H1 (cell line): ENCODE data around the gene GLRB. TPM values are rescaled to one million over a fixed set of nuclear protein-coding genes. Genes with fewer than 3 reads are reported as not detected.

Experiments
- CTCF ChIA-PET: fragments of 300-600 bp; sonication (Branson Sonifier 250); formaldehyde crosslinking; loops from one replicate; lab custom pipeline; 2021; ENCODE audit not compliant: partially characterized antibody; lab: Charles Lee
- POLR2A ChIA-PET: fragments of 300-600 bp; sonication (Branson Sonifier 250); formaldehyde crosslinking; loops from one replicate; lab custom pipeline; 2021; ENCODE audit warnings: inconsistent platforms; ENCODE audit not compliant: partially characterized antibody; lab: Charles Lee
- DNase-seq, 2 experiments: peaks; one replicate each; pipeline versions ENCODE4 v3.0.0 to v3.0.0-alpha.2; 2010 to 2022; ENCODE audit warnings: low spot score in 2 of 2, low read depth in 1 of 2, mixed read lengths in 1 of 2
- FAIRE-seq: peaks from 2 replicates; lab custom pipeline; 2011; peaks lifted over from hg19 to GRCh38; lab: Jason Lieb, UNC
- H2AFZ ChIP-seq: 2 replicates; pipeline ENCODE4 v1.8.1; 2012; ENCODE audit warnings: low read length, inconsistent platforms
- H2AK5ac ChIP-seq: 2 replicates; pipeline ENCODE4 v1.6.1; 2013; ENCODE audit warnings: low read depth, low read length
- H2BK120ac ChIP-seq: replicated peaks from 2 replicates; pipeline ENCODE3; 2013; ENCODE audit warnings: low read depth, low read length, inconsistent platforms
- H2BK12ac ChIP-seq: 2 replicates; pipeline ENCODE4 v1.6.1; 2013; ENCODE audit warnings: low read depth, low read length
- H2BK15ac ChIP-seq: 2 replicates; pipeline ENCODE4 v1.6.1; 2013; ENCODE audit warnings: low read length
- H2BK20ac ChIP-seq: 2 replicates; pipeline ENCODE4 v1.6.1; 2013; ENCODE audit warnings: low read length
- H2BK5ac ChIP-seq: 2 replicates; pipeline ENCODE4 v1.6.1; 2013; ENCODE audit warnings: low read depth, low read length
- H3K14ac ChIP-seq: 2 replicates; pipeline ENCODE4 v1.6.1; 2013; ENCODE audit warnings: inconsistent platforms; ENCODE audit not compliant: insufficient read length
- H3K18ac ChIP-seq: 2 replicates; pipeline ENCODE4 v1.6.1; 2013; ENCODE audit warnings: low read length; ENCODE audit errors: extremely low read depth
- H3K23ac ChIP-seq: 2 replicates; pipeline ENCODE4 v1.6.1; 2013; ENCODE audit warnings: inconsistent platforms; ENCODE audit not compliant: insufficient read length
- H3K23me2 ChIP-seq: 2 replicates; pipeline ENCODE4 v1.6.1; 2013; ENCODE audit warnings: low read depth, low read length
- H3K27ac ChIP-seq: 2 replicates; pipeline ENCODE4 v1.6.1; 2011; ENCODE audit warnings: low read depth, low read length, inconsistent platforms
- H3K27me3 ChIP-seq, 4 experiments: replicated peaks in 1 of 4; 1 replicate in 1 of 4; 2 replicates in 3 of 4; pipeline versions ENCODE4 v1.6.1 to v1.8.1; 2011 to 2013; ENCODE audit warnings: low read length in 3 of 4, mild to moderate bottlenecking in 3 of 4, inconsistent platforms in 2 of 4, mixed read lengths in 2 of 4, moderate library complexity in 1 of 4; ENCODE audit not compliant: control insufficient read depth in 3 of 4, insufficient read depth in 3 of 4; ENCODE audit errors: extremely low read depth in 1 of 4
- H3K36me3 ChIP-seq, 4 experiments: 2 replicates each; pipeline versions ENCODE4 v1.6.1 to v1.8.1; 2011 to 2013; ENCODE audit warnings: mild to moderate bottlenecking in 4 of 4, low read length in 3 of 4, moderate library complexity in 2 of 4, control low read depth in 1 of 4, inconsistent platforms in 1 of 4; ENCODE audit not compliant: insufficient read depth in 4 of 4, control insufficient read depth in 2 of 4
- H3K4ac ChIP-seq: replicated peaks from 2 replicates; pipeline ENCODE3; 2013; ENCODE audit warnings: low read length, low read depth, mixed read lengths, inconsistent platforms; ENCODE audit not compliant: insufficient read length
- H3K4me1 ChIP-seq, 4 experiments: replicated peaks in 1 of 4; 1 replicate in 1 of 4; 2 replicates in 3 of 4; pipeline versions ENCODE4 v1.6.1 to v1.8.1; 2011 to 2013; ENCODE audit warnings: low read length in 3 of 4, inconsistent platforms in 2 of 4, mixed read lengths in 1 of 4; ENCODE audit not compliant: insufficient read depth in 4 of 4, control insufficient read depth in 3 of 4
- H3K4me2 ChIP-seq, 2 experiments: 2 replicates each; pipeline versions ENCODE4 v1.6.1 to v1.8.1; 2011 to 2013; ENCODE audit warnings: low read depth in 2 of 2, low read length in 2 of 2, control low read depth in 1 of 2, inconsistent platforms in 1 of 2, mild to moderate bottlenecking in 1 of 2; ENCODE audit not compliant: insufficient read depth in 1 of 2
- H3K4me3 ChIP-seq, 4 experiments: fragments of 200-600, 300-600 bp in 1 of 4; sonication (generic), shearing (Covaris generic), sonication (Bioruptor Twin) in 1 of 4; 2 replicates each; pipeline versions ENCODE4 v1.5.1 to v1.8.1; 2011 to 2016; ENCODE audit warnings: low read length in 4 of 4, low read depth in 3 of 4, control low read depth in 2 of 4, inconsistent platforms in 2 of 4, mild to moderate bottlenecking in 2 of 4, mixed read lengths in 1 of 4, moderate library complexity in 1 of 4; ENCODE audit not compliant: insufficient read depth in 2 of 4; ENCODE audit errors: extremely low read depth in 1 of 4
- H3K56ac ChIP-seq: replicated peaks from 2 replicates; pipeline ENCODE3; 2013; ENCODE audit warnings: low read depth, mild to moderate bottlenecking, mixed read lengths, low read length, inconsistent platforms; ENCODE audit not compliant: insufficient read length
- H3K79me1 ChIP-seq: 2 replicates; pipeline ENCODE4 v1.6.1; 2013; ENCODE audit warnings: low read depth, low read length, control low read depth
- H3K79me2 ChIP-seq, 2 experiments: 2 replicates each; pipeline versions ENCODE4 v1.6.1 to v1.8.1; 2012 to 2013; ENCODE audit warnings: low read length in 2 of 2, mild to moderate bottlenecking in 2 of 2, inconsistent platforms in 1 of 2; ENCODE audit not compliant: insufficient read depth in 2 of 2, control insufficient read depth in 1 of 2
- H3K9ac ChIP-seq, 4 experiments: replicated peaks in 1 of 4; 1 replicate in 1 of 4; 2 replicates in 3 of 4; pipeline versions ENCODE4 v1.6.1 to v1.8.1; 2011 to 2013; ENCODE audit warnings: low read depth in 3 of 4, low read length in 3 of 4, control low read depth in 2 of 4, mild to moderate bottlenecking in 2 of 4, moderate library complexity in 2 of 4, inconsistent platforms in 1 of 4; ENCODE audit errors: extremely low read depth in 1 of 4
- H3K9me3 ChIP-seq, 2 experiments: 2 replicates each; pipeline versions ENCODE4 v1.6.1 to v1.8.1; 2012 to 2013; ENCODE audit warnings: mild to moderate bottlenecking in 2 of 2, moderate library complexity in 2 of 2, control low read depth in 1 of 2, inconsistent platforms in 1 of 2, low read depth in 1 of 2, low read length in 1 of 2, mixed read lengths in 1 of 2; ENCODE audit not compliant: insufficient read depth in 2 of 2
- H4K20me1 ChIP-seq, 2 experiments: replicated peaks in 1 of 2; 2 replicates each; pipeline versions ENCODE3 to v1.8.1; 2011 to 2013; ENCODE audit warnings: inconsistent platforms in 2 of 2, low read length in 2 of 2, mild to moderate bottlenecking in 1 of 2; ENCODE audit not compliant: insufficient read depth in 2 of 2, control insufficient read depth in 1 of 2
- H4K5ac ChIP-seq: 2 replicates; pipeline ENCODE4 v1.6.1; 2013; ENCODE audit warnings: low read length, low read depth, mixed read lengths, inconsistent platforms; ENCODE audit not compliant: insufficient read length
- H4K8ac ChIP-seq: 2 replicates; pipeline ENCODE4 v1.8.0; 2013; ENCODE audit warnings: mild to moderate bottlenecking, moderate library complexity, low read length, inconsistent platforms; ENCODE audit not compliant: insufficient read depth; ENCODE audit errors: extremely low read depth
- H4K91ac ChIP-seq: replicated peaks from 2 replicates; pipeline ENCODE3; 2013; ENCODE audit warnings: low read length, mixed read lengths, inconsistent platforms; ENCODE audit not compliant: insufficient read length
- ATF3 ChIP-seq: IDR thresholded peaks from 2 replicates; pipeline ENCODE4 v1.6.1; 2011; ENCODE audit warnings: low read depth, mild to moderate bottlenecking, low read length; ENCODE audit not compliant: insufficient read depth
- BRCA1 ChIP-seq: IDR thresholded peaks from 2 replicates; pipeline ENCODE4 v1.6.1; 2012; ENCODE audit warnings: low read depth, low read length, improper control_type of control experiment
- CREB1 ChIP-seq: IDR thresholded peaks from 2 replicates; pipeline ENCODE4 v1.6.1; 2012; ENCODE audit warnings: inconsistent platforms
- GABPA ChIP-seq: IDR thresholded peaks from 2 replicates; pipeline ENCODE4 v1.6.1; 2011; ENCODE audit warnings: mild to moderate bottlenecking, low read length, moderate library complexity, borderline replicate concordance; ENCODE audit not compliant: insufficient read depth
- KDM4A ChIP-seq: IDR thresholded peaks from one replicate; pipeline ENCODE4 v1.7.1; 2012; ENCODE audit warnings: low read depth, mild to moderate bottlenecking, moderate library complexity, low read length, inconsistent platforms; ENCODE audit not compliant: severe bottlenecking
- POLR2A ChIP-seq, 2 experiments: IDR thresholded peaks; 1 replicate in 1 of 2; 2 replicates in 1 of 2; pipeline ENCODE4 v1.6.1; 2011; ENCODE audit warnings: low read depth in 2 of 2, low read length in 2 of 2, mild to moderate bottlenecking in 2 of 2; ENCODE audit errors: control extremely low read depth in 1 of 2
- RNF2 ChIP-seq: fragments of 200-900, 300-1000 bp; sonication (generic); IDR thresholded peaks from 2 replicates; pipeline ENCODE4 v1.7.1; 2016; ENCODE audit warnings: borderline replicate concordance, low read depth, mild to moderate bottlenecking, antibody characterized with exemption, low read length; ENCODE audit not compliant: poor library complexity, severe bottlenecking; ENCODE audit errors: missing control alignments
- SIRT6 ChIP-seq: IDR thresholded peaks from one replicate; pipeline ENCODE4 v1.7.1; 2012; ENCODE audit warnings: low read length, inconsistent platforms
- SP4 ChIP-seq: IDR thresholded peaks from 2 replicates; pipeline ENCODE4 v1.6.1; 2012; ENCODE audit warnings: low read length, inconsistent platforms
- SUZ12 ChIP-seq: fragments of 200-600 bp; sonication (generic); IDR thresholded peaks from 2 replicates; pipeline ENCODE4 v1.6.1; 2012; ENCODE audit warnings: mild to moderate bottlenecking, inconsistent platforms, low read length, moderate library complexity, mixed read lengths
- YY1 ChIP-seq: IDR thresholded peaks from 2 replicates; pipeline ENCODE4 v1.6.1; 2011; ENCODE audit warnings: low read depth, mild to moderate bottlenecking, low read length
- ZNF274 ChIP-seq: IDR thresholded peaks from 2 replicates; pipeline ENCODE4 v1.7.0; 2012; ENCODE audit warnings: low read length, borderline replicate concordance; ENCODE audit errors: extremely low read depth
- polyA plus RNA-seq, 7 experiments: library from polyadenylated mRNA; depleted of rRNA in 3 of 7; stranded (reverse) in 5 of 7; unstranded in 2 of 7; fragments of >200 nt in 5 of 7; fragments of 200-250 nt in 2 of 7; gene quantifications; 1 replicate in 5 of 7; 2 replicates in 1 of 7; 4 replicates in 1 of 7; pipeline versions ENCODE4 v1.2.1 to v1.2.3, GENCODE V29; 2011 to 2013; ENCODE audit warnings: missing spikeins in 2 of 7, mixed read lengths in 2 of 7
- total RNA-seq: library from RNA; stranded (reverse); fragmentation: NEBNext Ultra II Directional; extraction: Animal tissue kit (Norgen Biotek cat#: 25700); gene quantifications from 2 replicates; pipeline ENCODE4 v1.2.1, GENCODE V29; 2021
- TF ChIP-seq, protein P1 (sequence below): IDR thresholded peaks from 2 replicates; pipeline ENCODE4 v1.6.1; 2012; ENCODE audit warnings: low read length, inconsistent platforms

The GLRB gene
- total and polyA plus RNA-seq, 2 of the 8 experiments (the other 6 are each of a cell fraction or from before 2014, with no cell fraction given) = 0.33 to 1.1 TPM

DNA sequence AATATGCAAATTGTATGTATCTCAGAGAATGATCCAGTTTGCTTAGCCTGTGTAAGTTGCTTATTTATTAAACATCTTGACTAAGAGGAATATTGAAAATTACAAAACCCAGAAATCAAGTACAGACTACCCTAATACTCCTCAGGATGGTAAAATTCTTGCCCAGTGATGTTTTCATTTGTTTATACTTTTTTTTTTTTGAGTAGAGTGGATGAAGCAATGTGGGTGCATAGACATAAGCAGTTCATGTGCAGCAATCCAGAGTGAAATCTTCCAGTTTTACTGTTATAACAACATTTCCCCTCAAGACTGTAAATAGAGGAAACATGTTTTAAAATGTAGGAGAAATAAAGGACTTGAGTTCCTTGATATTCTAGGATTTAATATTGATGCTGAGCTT lies 4.7 kb downstream of the GLRB start:
- no peak overlapping the region for H3K9ac ChIP-seq
- H3K56ac ChIP-seq = no peak overlapping the region
- no peak overlapping the region for H3K4me2 ChIP-seq
- no peak overlapping the region for H3K14ac ChIP-seq
- no peak overlapping the region for H2BK12ac ChIP-seq
- TF ChIP-seq GABPA (no peak), YY1 (no peak), CREB1 (no peak), SP4 (no peak), SUZ12 (no peak), KDM4A (no peak), SIRT6 (no peak), RNF2 (no peak), POLR2A (IDR thresholded peaks at IDR 0.05; ENCODE audit: control extremely low read depth in 1 of 2, low read depth in 2 of 2, low read length in 2 of 2) (no peak), ATF3 (no peak), BRCA1 (no peak), ZNF274 (no peak)
- TF ChIP-seq, protein P1, sequence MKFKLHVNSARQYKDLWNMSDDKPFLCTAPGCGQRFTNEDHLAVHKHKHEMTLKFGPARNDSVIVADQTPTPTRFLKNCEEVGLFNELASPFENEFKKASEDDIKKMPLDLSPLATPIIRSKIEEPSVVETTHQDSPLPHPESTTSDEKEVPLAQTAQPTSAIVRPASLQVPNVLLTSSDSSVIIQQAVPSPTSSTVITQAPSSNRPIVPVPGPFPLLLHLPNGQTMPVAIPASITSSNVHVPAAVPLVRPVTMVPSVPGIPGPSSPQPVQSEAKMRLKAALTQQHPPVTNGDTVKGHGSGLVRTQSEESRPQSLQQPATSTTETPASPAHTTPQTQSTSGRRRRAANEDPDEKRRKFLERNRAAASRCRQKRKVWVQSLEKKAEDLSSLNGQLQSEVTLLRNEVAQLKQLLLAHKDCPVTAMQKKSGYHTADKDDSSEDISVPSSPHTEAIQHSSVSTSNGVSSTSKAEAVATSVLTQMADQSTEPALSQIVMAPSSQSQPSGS = no peak
- no peak overlapping the region for H2BK120ac ChIP-seq
- CTCF ChIA-PET = interaction anchor here (1.6 kb wide), 1 partner anchor 12 kb away, joined by 4 read pairs; no protein-coding TSS in a partner anchor
- H3K4ac ChIP-seq = no peak overlapping the region
- H2BK15ac ChIP-seq = no peak overlapping the region
- H4K20me1 ChIP-seq = no peaks in the 10 kb centered on the region
- no peak overlapping the region for H3K4me3 ChIP-seq
- no peak overlapping the region for H2AFZ ChIP-seq
- H4K5ac ChIP-seq = no peak overlapping the region
- DNase-seq = no peak
- H3K23ac ChIP-seq = no peak overlapping the region
- no peak overlapping the region for H4K8ac ChIP-seq
- POLR2A ChIA-PET = no interaction called here
- no peaks in the 10 kb centered on the region for H3K79me2 ChIP-seq
- H3K9me3 ChIP-seq = no peaks in the 10 kb centered on the region
- H3K36me3 ChIP-seq = no peaks in the 10 kb centered on the region
- H2AK5ac ChIP-seq = no peak overlapping the region
- H4K91ac ChIP-seq = no peak overlapping the region
- no peak for FAIRE-seq
- no peak overlapping the region for H2BK5ac ChIP-seq
- H3K18ac ChIP-seq = no peak overlapping the region
- peaks cover 4% of the 10 kb centered on the region; the same call in 1 of the 2 replicates for H3K23me2 ChIP-seq
- H3K27ac ChIP-seq = no peak overlapping the region
- H3K4me1 ChIP-seq = peaks cover 0 to 2% (median 0%) of the 10 kb centered on the region in 4 experiments; a peak in 2 of 7 replicates
- peaks cover 0 to 11% (median 10%) of the 10 kb centered on the region in 4 experiments; a peak in 5 of 7 replicates for H3K27me3 ChIP-seq
- H2BK20ac ChIP-seq = no peak overlapping the region
- no peaks in the 10 kb centered on the region for H3K79me1 ChIP-seq
